ENCODE results near the gene ADGRD2. TPM values are rescaled to one million over a fixed set of nuclear protein-coding genes. Genes with fewer than 3 reads are reported as not detected.

ADGRD2 gene
- total RNA-seq, 4 donors from 2014 or later = not detected

- in situ Hi-C loops (cut with MboI; ENCODE audit: low pct_ligation_motif_present in 1 of 4, low pct_unique_long_range_greater_than_20kb in 1 of 4, low sequenced_read_pairs in 3 of 4) = no loop called here
- Histone ChIP-seq H3K4me3 (no peak overlapping the region), H3K27me3 (peaks cover 68% of the 10 kb centered on the region), H3K9me3 (no peaks in the 10 kb centered on the region), H3K4me1 (peaks cover 5 to 18% (median 14%) of the 10 kb centered on the region in 4 donors), H3K36me3 (no peaks in the 10 kb centered on the region), H3K27ac (no peak overlapping the region)
- TF ChIP-seq EP300 (IDR thresholded peaks at IDR 0.05; ENCODE audit: low read depth) (no peak), POLR2AphosphoS5 (IDR thresholded peaks at IDR 0.05) (no peak)
- WGBS, 2 donors (ENCODE audit: low coverage in 1 of 2) = 88% methylated on average over 21 of the region's 40 CpGs; no CpG with 5 or more reads in 1 of the 2 donors
- no peak for DNase-seq
- intact Hi-C loops (cut with DNase I; ENCODE audit: low total_unique reads) = no loop called here
These were observed 50.0 kb downstream of the ADGRD2 start for GRCh38 chr9:124500028-124500795.

- H3K36me3 ChIP-seq = no peaks in the 10 kb centered on the region
- H3K27me3 ChIP-seq = peaks cover 76% of the 10 kb centered on the region
- no peak overlapping the region for H3K27ac ChIP-seq
- H3K4me1 ChIP-seq = peaks cover 5 to 18% (median 14%) of the 10 kb centered on the region in 4 donors
- no peaks in the 10 kb centered on the region for H3K9me3 ChIP-seq
- no peak overlapping the region for H3K4me3 ChIP-seq
- 38 to 58% methylated on average over 1 to 12 of the region's 12 CpGs for WGBS, 2 donors (ENCODE audit: low coverage in 1 of 2)
- in situ Hi-C loops (cut with MboI; ENCODE audit: low pct_ligation_motif_present in 1 of 4, low pct_unique_long_range_greater_than_20kb in 1 of 4, low sequenced_read_pairs in 3 of 4) = no loop called here
- no peak for TF ChIP-seq CTCF (IDR thresholded peaks at IDR 0.05)
- TF ChIP-seq POLR2A (IDR thresholded peaks at IDR 0.05) = no peak
- TF ChIP-seq POLR2AphosphoS5 (IDR thresholded peaks at IDR 0.05) = no peak
- intact Hi-C loops (cut with DNase I; ENCODE audit: low total_unique reads) = no loop called here
- no peak for DNase-seq
These were observed 50.8 kb downstream of the ADGRD2 start for GRCh38 chr9:124500796-124501611.

- Histone ChIP-seq H3K27me3 (peaks cover 84% of the 10 kb centered on the region), H3K4me3 (no peak overlapping the region), H3K27ac (no peak overlapping the region), H3K36me3 (no peaks in the 10 kb centered on the region), H3K9me3 (no peaks in the 10 kb centered on the region), H3K4me1 (peaks cover 5 to 18% (median 14%) of the 10 kb centered on the region in 4 donors)
- TF ChIP-seq POLR2A (IDR thresholded peaks at IDR 0.05) = no peak
- TF ChIP-seq CTCF (IDR thresholded peaks at IDR 0.05) = no peak
- no peak for TF ChIP-seq EP300 (IDR thresholded peaks at IDR 0.05; ENCODE audit: low read depth)
- TF ChIP-seq POLR2AphosphoS5 (IDR thresholded peaks at IDR 0.05) = no peak
- WGBS, 2 donors (ENCODE audit: low coverage in 1 of 2) = 76 to 100% methylated on average over 2 to 11 of the region's 11 CpGs
- intact Hi-C loops (cut with DNase I; ENCODE audit: low total_unique reads) (no loop called here), in situ Hi-C loops (cut with MboI; ENCODE audit: low pct_ligation_motif_present in 1 of 4, low pct_unique_long_range_greater_than_20kb in 1 of 4, low sequenced_read_pairs in 3 of 4) (no loop called here)
- DNase-seq = no peak
These were observed 51.6 kb downstream of the ADGRD2 start for GRCh38 chr9:124501771-124502320.

GRCh38 chr9:124502711-124503702 is 52.8 kb downstream of the ADGRD2 start:
- intact Hi-C loops (cut with DNase I; ENCODE audit: low total_unique reads) = no loop called here
- 27% methylated on average over 62 of the region's 96 CpGs; no CpG with 5 or more reads in 1 of the 2 donors for WGBS, 2 donors (ENCODE audit: low coverage in 1 of 2)
- H3K27me3 ChIP-seq = peaks cover 90% of the 10 kb centered on the region

More at GRCh38 chr9:124502711-124503702, 52.8 kb downstream of the ADGRD2 start:
- H3K4me1 ChIP-seq = peaks cover 5 to 18% (median 14%) of the 10 kb centered on the region in 4 donors
- DNase-seq = no peak
- no peaks in the 10 kb centered on the region for H3K9me3 ChIP-seq
- no peaks in the 10 kb centered on the region for H3K36me3 ChIP-seq
- in situ Hi-C loops (cut with MboI; ENCODE audit: low pct_ligation_motif_present in 1 of 4, low pct_unique_long_range_greater_than_20kb in 1 of 4, low sequenced_read_pairs in 3 of 4) = no loop called here
- H3K27ac ChIP-seq = no peak overlapping the region
- no peak for TF ChIP-seq POLR2A (IDR thresholded peaks at IDR 0.05)
- TF ChIP-seq POLR2AphosphoS5 (IDR thresholded peaks at IDR 0.05) = peak in 1 of 3 donors; percentile 45
- peak overlapping the region in 1 of 4 donors; percentile 46 for H3K4me3 ChIP-seq

Measured in transverse colon (tissue), 4 donors.